A673 (cell line): Measurements from ENCODE around the gene EFTUD2.

Experiments
- EZH2 ChIP-seq: fragments of 200-600 bp; sonication (generic); IDR thresholded peaks from 2 replicates; pipeline ENCODE4 v1.6.1; 2017; ENCODE audit warnings: borderline replicate concordance, low read depth, mild to moderate bottlenecking, mixed read lengths, antibody characterized with exemption, low read length; ENCODE audit not compliant: poor library complexity, severe bottlenecking
- TF ChIP-seq, protein P1 (sequence below): fragments of 300-800, 200-600 bp; sonication (generic); conservative IDR thresholded peaks from 2 replicates; pipeline ENCODE4 v1.5.1; 2017; ENCODE audit warnings: low read depth, mild to moderate bottlenecking, antibody characterized with exemption, low read length, moderate library complexity, mixed read lengths

GRCh38 chr17:44906010-44906646 is 6.9 kb upstream of the EFTUD2 start:
- TF ChIP-seq, protein P1, sequence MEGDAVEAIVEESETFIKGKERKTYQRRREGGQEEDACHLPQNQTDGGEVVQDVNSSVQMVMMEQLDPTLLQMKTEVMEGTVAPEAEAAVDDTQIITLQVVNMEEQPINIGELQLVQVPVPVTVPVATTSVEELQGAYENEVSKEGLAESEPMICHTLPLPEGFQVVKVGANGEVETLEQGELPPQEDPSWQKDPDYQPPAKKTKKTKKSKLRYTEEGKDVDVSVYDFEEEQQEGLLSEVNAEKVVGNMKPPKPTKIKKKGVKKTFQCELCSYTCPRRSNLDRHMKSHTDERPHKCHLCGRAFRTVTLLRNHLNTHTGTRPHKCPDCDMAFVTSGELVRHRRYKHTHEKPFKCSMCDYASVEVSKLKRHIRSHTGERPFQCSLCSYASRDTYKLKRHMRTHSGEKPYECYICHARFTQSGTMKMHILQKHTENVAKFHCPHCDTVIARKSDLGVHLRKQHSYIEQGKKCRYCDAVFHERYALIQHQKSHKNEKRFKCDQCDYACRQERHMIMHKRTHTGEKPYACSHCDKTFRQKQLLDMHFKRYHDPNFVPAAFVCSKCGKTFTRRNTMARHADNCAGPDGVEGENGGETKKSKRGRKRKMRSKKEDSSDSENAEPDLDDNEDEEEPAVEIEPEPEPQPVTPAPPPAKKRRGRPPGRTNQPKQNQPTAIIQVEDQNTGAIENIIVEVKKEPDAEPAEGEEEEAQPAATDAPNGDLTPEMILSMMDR: no peak
- no peak for TF ChIP-seq EZH2
